Bronchial epithelial cell (primary cell): ENCODE results near the gene SYCE3. TPM values are rescaled to one million over a fixed set of nuclear protein-coding genes. Genes with fewer than 3 reads are reported as not detected.
"Not testable (repeated sequence)": the region's sequence is repeated elsewhere in the genome, so short reads cannot be mapped to it uniquely, and the experiment has no call there.

Experiments used
- DNase-seq: peaks from one replicate; pipeline ENCODE4 v3.0.0-alpha.2; 2010; ENCODE audit warnings: low read depth
- FAIRE-seq: peaks from 2 replicates; lab custom pipeline; 2011; peaks lifted over from hg19 to GRCh38; lab: Jason Lieb, UNC
- H3K27me3 ChIP-seq: 2 replicates; pipeline ENCODE4 v1.5.1; 2011; ENCODE audit warnings: low read length; ENCODE audit not compliant: control insufficient read depth, insufficient read depth
- H3K36me3 ChIP-seq: 2 replicates; pipeline ENCODE4 v1.5.1; 2011; ENCODE audit warnings: low read length; ENCODE audit not compliant: control insufficient read depth, insufficient read depth
- H3K4me3 ChIP-seq: 2 replicates; pipeline ENCODE4 v1.5.1; 2011; ENCODE audit warnings: mild to moderate bottlenecking, low read depth, low read length, control low read depth
- CTCF ChIP-seq: IDR thresholded peaks from 2 replicates; pipeline ENCODE4 v1.5.1; 2011; ENCODE audit warnings: mild to moderate bottlenecking, moderate library complexity, low read length, control low read depth, inconsistent platforms; ENCODE audit not compliant: insufficient read depth, severe bottlenecking
- total RNA-seq: library from RNA; depleted of rRNA; stranded (reverse); fragments of >200 nt; gene quantifications from 2 replicates; pipeline ENCODE4 v1.2.1, GENCODE V29; 2014

The SYCE3 gene
- total RNA-seq, 1 donor from 2014 or later = 0.79 TPM

DNA sequence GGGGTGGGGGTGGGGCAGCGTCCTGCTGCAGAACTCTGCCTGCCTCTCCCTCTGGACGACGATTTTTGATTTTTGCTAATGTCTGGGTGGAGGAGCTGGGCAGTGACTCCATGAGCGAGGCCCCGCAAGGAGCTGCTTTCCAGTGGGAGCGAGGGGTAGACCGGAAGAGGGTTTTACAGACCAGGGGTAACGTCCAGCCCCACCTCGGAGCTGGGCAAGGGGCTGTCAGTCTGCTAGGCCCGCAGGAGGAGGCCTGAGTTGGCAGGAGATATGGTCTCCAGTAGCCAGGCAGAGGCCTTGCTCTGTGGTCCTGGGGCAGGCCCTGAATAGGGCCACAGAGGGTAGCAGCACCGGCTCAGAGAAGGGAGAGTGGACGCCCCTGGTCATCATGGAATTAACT is 46.9 kb upstream of the SYCE3 start:
- TF ChIP-seq CTCF = no peak
- Histone ChIP-seq H3K4me3 (no peak overlapping the region), H3K36me3 (no peaks in the 10 kb centered on the region), H3K27me3 (peaks cover 2% of the 10 kb centered on the region)
- DNase-seq (no peak), FAIRE-seq (no peak)

DNA sequence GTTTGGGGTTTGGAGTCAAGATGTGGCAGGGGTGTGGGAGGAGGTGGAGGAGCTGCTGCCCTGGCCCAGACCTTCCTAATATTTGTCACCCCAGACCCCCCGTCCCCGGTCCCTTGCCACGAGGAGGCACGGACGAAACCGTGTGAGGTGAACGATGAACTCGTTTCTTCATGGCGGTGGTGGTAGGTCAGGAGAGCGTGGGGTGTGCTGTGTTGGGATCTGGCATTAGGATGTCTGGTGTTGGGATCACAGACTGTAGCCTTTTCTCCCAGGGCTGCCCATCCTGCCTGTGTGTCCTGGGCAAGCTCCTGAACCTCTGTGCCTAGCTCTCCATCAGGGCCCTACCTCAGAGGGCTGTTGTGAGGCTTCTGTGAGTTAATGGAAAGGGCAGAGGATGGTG is 46.3 kb upstream of the SYCE3 start:
- DNase-seq = no peak
- peaks cover 2% of the 10 kb centered on the region for H3K27me3 ChIP-seq
- TF ChIP-seq CTCF = no peak
- H3K36me3 ChIP-seq = no peaks in the 10 kb centered on the region
- H3K4me3 ChIP-seq = no peak overlapping the region
- no peak for FAIRE-seq

DNA sequence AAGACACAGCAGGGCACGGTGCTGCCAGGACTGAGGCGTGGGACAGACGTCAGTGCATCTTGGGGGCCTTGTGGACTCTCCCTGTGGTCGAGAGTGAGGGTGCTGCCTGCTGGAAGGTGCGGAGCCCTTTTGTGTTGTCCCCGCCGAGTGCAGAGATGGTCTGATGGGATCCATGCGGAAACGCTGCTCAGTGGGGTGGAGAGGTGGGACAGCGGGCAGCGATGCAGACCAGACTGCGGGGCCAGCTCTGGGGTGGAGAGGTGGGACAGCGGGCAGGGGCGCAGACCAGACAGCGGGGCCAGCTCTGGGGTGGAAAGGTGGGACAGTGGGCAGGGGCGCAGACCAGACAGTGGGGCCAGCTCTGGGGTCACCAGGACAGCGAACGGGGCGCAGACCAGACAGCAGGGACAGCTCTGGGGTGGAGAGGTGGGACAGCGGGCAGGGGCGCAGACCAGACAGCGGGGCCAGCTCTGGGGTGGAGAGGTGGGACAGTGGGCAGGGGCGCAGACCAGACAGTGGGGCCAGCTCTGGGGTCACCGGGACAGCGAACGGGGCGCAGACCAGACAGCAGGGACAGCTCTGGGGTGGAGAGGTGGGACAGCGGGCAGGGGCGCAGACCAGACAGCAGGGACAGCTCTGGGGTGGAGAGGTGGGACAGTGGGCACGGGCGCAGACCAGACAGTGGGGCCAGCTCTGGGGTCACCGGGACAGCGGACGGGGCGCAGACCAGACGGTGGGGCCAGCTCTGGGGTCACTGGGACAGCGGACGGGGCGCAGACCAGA is 45.5 kb upstream of the SYCE3 start:
- not testable (repeated sequence) for FAIRE-seq, DNase-seq

GRCh38 chr22:50607659-50608020 is 44.9 kb upstream of the SYCE3 start:
- Histone ChIP-seq H3K27me3 (peaks cover 10% of the 10 kb centered on the region), H3K4me3 (no peak overlapping the region), H3K36me3 (no peaks in the 10 kb centered on the region)
- no peak for TF ChIP-seq CTCF
- FAIRE-seq (no peak), DNase-seq (no peak)

More for the DNA sequence above, 45.5 kb upstream of the SYCE3 start:
- not testable (repeated sequence) for H3K4me3 ChIP-seq, H3K27me3 ChIP-seq, H3K36me3 ChIP-seq

GRCh38 chr22:50606946-50607658 is 44.4 kb upstream of the SYCE3 start:
- peak; percentile 18 for FAIRE-seq
- H3K36me3 ChIP-seq = no peaks in the 10 kb centered on the region
- no peak for DNase-seq
- peaks cover 10% of the 10 kb centered on the region for H3K27me3 ChIP-seq
- H3K4me3 ChIP-seq = no peak overlapping the region
- no peak for TF ChIP-seq CTCF

GRCh38 chr22:50606165-50606945 is 43.6 kb upstream of the SYCE3 start:
- peak; percentile 12 for TF ChIP-seq CTCF
- Histone ChIP-seq H3K4me3 (no peak overlapping the region), H3K27me3 (peaks cover 13% of the 10 kb centered on the region), H3K36me3 (no peaks in the 10 kb centered on the region)
- FAIRE-seq (no peak), DNase-seq (no peak)
